Kidney (tissue), 14 donors: ENCODE data around the gene PDE4D. TPM values are rescaled to one million over a fixed set of nuclear protein-coding genes. Genes with fewer than 3 reads are reported as not detected.

Source experiments
- DNase-seq, 5 donors: peaks; one replicate each; pipeline ENCODE4 v3.0.0-alpha.2; 2013 to 2020
- FAIRE-seq: peaks from 2 replicates; lab custom pipeline; 2012; peaks lifted over from hg19 to GRCh38; lab: Jason Lieb, UNC
- H3K27ac ChIP-seq, 2 donors: one replicate each; pipeline ENCODE4 v1.7.0; 2013; ENCODE audit warnings: low read depth in 2 of 2, low read length in 2 of 2, inconsistent platforms in 1 of 2
- H3K27me3 ChIP-seq: one replicate; pipeline ENCODE4 v1.7.1; 2013; ENCODE audit warnings: low read length, inconsistent platforms; ENCODE audit not compliant: control insufficient read depth, insufficient read depth
- H3K36me3 ChIP-seq, 3 donors: one replicate each; pipeline versions ENCODE4 v1.7.0 to v1.7.1; 2013; ENCODE audit warnings: low read length in 3 of 3, control low read depth in 1 of 3, inconsistent platforms in 1 of 3; ENCODE audit not compliant: insufficient read depth in 3 of 3, control insufficient read depth in 2 of 3
- H3K4me1 ChIP-seq, 3 donors: one replicate each; pipeline versions ENCODE4 v1.7.0 to v1.7.1; 2013; ENCODE audit warnings: low read length in 3 of 3, inconsistent platforms in 1 of 3, low read depth in 1 of 3; ENCODE audit not compliant: control insufficient read depth in 2 of 3, insufficient read depth in 2 of 3
- H3K4me3 ChIP-seq, 3 donors: one replicate each; pipeline versions ENCODE4 v1.7.0 to v1.8.1; 2013; ENCODE audit warnings: low read length in 3 of 3, control low read depth in 1 of 3, inconsistent platforms in 1 of 3
- H3K9ac ChIP-seq, 3 donors: one replicate each; pipeline versions ENCODE4 v1.7.0 to v1.7.1; 2013; ENCODE audit warnings: low read length in 3 of 3, control low read depth in 1 of 3, inconsistent platforms in 1 of 3
- H3K9me3 ChIP-seq, 3 donors: one replicate each; pipeline versions ENCODE4 v1.7.0 to v1.7.1; 2013; ENCODE audit warnings: low read length in 3 of 3, control low read depth in 1 of 3, inconsistent platforms in 1 of 3; ENCODE audit not compliant: control insufficient read depth in 2 of 3, insufficient read depth in 1 of 3
- CTCF ChIP-seq: IDR thresholded peaks from 3 replicates; pipeline ENCODE4 v1.5.1; 2012; ENCODE audit warnings: mild to moderate bottlenecking, moderate library complexity, borderline replicate concordance; ENCODE audit not compliant: insufficient read depth; ENCODE audit errors: extremely low read depth
- intact Hi-C: fragments of 100-400 bp; cut with DNase I; formaldehyde crosslinking; loops from one replicate; pipeline ENCODE4 v1.11.1; 2022
- polyA plus RNA-seq: library from polyadenylated mRNA; stranded (reverse); fragments of 350-450 nt; fragmentation: Illumina TruSeq; extraction: RNeasy Lipid Tissue Mini Kit (QIAGEN cat#74804); gene quantifications from one replicate; pipeline ENCODE4 v1.2.3, GENCODE V29; 2014; ENCODE audit warnings: low read depth, low replicate concordance; ENCODE audit not compliant: insufficient read depth
- total RNA-seq: library from RNA; stranded (reverse); fragmentation: NEBNext Ultra II Directional; extraction: Animal tissue kit (Norgen Biotek cat#: 25700); gene quantifications from one replicate; pipeline ENCODE4 v1.2.1, GENCODE V29; 2021
- donor health status: control.
- donor health status: control.
- donor health status: control.
- donor health status: control.
- donor health status: control.
- donor health status: DM: yes; HTN: yes; CAD: no.
- donor health status: Normal renal cell carcinoma (clear cell type).

The PDE4D gene
- total and polyA plus RNA-seq, 2 donors from 2014 or later: 9.2 to 78.9 TPM

- Histone ChIP-seq H3K9me3 (no peaks in the 10 kb centered on the region), H3K4me1 (peaks cover 7 to 43% (median 21%) of the 10 kb centered on the region in 3 donors), H3K27ac (no peak overlapping the region), H3K27me3 (no peaks in the 10 kb centered on the region), H3K9ac (no peak overlapping the region), H3K4me3 (no peak overlapping the region), H3K36me3 (no peaks in the 10 kb centered on the region)
- peak in 2 of 5 donors; percentile 51 to 53 for DNase-seq
- peak; percentile 55 for FAIRE-seq
- TF ChIP-seq CTCF: no peak
- intact Hi-C loops: no loop called here
Observed at GRCh38 chr5:59319250-59319649, 574.3 kb downstream of the PDE4D start.

- Histone ChIP-seq H3K27me3 (no peaks in the 10 kb centered on the region), H3K9me3 (no peaks in the 10 kb centered on the region), H3K27ac (peak overlapping the region; percentile 15 to 71), H3K9ac (no peak overlapping the region), H3K36me3 (no peaks in the 10 kb centered on the region), H3K4me3 (no peak overlapping the region), H3K4me1 (peaks cover 7 to 31% (median 17%) of the 10 kb centered on the region in 3 donors)
- no peak for TF ChIP-seq CTCF
- DNase-seq (peak in 2 of 5 donors; percentile 64 to 77), FAIRE-seq (no peak)
- intact Hi-C loops: no loop called here
Observed at GRCh38 chr5:59317774-59318205, 575.7 kb downstream of the PDE4D start.

- FAIRE-seq (no peak), DNase-seq (peak in 3 of 5 donors; percentile 55 to 83 (median 76))
- H3K36me3 ChIP-seq: no peaks in the 10 kb centered on the region
- H3K4me1 ChIP-seq: peaks cover 7 to 27% (median 13%) of the 10 kb centered on the region in 3 donors
- no peaks in the 10 kb centered on the region for H3K9me3 ChIP-seq
- H3K9ac ChIP-seq: no peak overlapping the region
- H3K27ac ChIP-seq: peak overlapping the region; percentile 15 to 71
- intact Hi-C loops: no loop called here
- TF ChIP-seq CTCF: no peak
- no peak overlapping the region for H3K4me3 ChIP-seq
- no peaks in the 10 kb centered on the region for H3K27me3 ChIP-seq
Observed at GRCh38 chr5:59317023-59317773, 576.3 kb downstream of the PDE4D start.
